ENCODE measurements around the gene MAGEH1.

Gene MAGEH1

DNA sequence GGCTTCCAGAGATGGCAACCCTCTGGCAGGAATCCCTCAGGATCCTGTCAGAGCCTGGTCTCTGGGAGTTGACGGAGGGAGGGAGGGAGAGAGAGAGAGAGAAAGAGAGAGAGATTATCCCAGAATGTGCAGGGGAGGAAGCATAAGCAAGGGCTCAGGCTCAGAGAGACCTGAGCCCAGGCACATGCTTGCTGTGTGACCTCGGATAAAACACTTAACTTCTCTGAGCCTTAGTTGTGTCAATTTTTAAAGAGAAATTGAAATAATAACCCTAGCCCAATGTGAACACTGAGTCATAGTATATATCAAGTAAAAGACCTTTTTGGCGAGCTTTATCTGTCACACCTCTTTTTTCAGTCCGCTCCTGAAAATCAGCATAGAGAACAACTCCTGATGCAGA, 38.2 kb downstream of the MAGEH1 start:
- in situ Hi-C loops (cut with MboI; ENCODE audit: low sequenced_read_pairs), result no loop called here

DNA sequence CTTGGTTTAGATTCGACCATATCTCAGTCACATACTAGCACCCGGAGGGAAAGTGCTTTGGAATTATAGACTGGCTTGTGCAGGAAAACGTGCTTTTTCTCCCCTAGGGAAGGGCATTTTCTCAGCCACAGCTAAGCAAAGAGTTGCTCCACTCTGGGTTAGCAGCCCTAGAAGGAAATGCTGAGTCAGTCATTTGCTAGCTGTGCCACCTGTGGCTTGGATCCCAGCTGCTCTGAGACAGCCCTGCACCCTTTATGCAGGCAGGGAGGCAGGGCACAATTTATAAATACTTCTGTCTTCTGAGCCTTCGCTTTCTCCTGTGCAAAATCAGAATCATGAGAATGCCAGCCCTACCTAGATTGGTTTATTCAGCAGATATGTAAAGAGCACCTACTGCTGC, 39.0 kb downstream of the MAGEH1 start:
- in situ Hi-C loops (cut with MboI; ENCODE audit: low sequenced_read_pairs), result no loop called here
